Renal pelvis (tissue), 4 donors: ENCODE data around the gene SKOR2. TPM values are rescaled to one million over a fixed set of nuclear protein-coding genes. Genes with fewer than 3 reads are reported as not detected.

Source experiments
- DNase-seq: peaks from one replicate; pipeline ENCODE4 v3.0.0-alpha.2; 2013
- polyA plus RNA-seq, 3 donors: library from polyadenylated mRNA; unstranded; fragments of 120-200 nt; gene quantifications; one replicate each; pipeline ENCODE4 v1.2.1, GENCODE V29; 2013; ENCODE audit not compliant: insufficient read length in 3 of 3

SKOR2 gene
- polyA plus RNA-seq, 3 donors = 0.03 TPM; not detected in 2

DNA sequence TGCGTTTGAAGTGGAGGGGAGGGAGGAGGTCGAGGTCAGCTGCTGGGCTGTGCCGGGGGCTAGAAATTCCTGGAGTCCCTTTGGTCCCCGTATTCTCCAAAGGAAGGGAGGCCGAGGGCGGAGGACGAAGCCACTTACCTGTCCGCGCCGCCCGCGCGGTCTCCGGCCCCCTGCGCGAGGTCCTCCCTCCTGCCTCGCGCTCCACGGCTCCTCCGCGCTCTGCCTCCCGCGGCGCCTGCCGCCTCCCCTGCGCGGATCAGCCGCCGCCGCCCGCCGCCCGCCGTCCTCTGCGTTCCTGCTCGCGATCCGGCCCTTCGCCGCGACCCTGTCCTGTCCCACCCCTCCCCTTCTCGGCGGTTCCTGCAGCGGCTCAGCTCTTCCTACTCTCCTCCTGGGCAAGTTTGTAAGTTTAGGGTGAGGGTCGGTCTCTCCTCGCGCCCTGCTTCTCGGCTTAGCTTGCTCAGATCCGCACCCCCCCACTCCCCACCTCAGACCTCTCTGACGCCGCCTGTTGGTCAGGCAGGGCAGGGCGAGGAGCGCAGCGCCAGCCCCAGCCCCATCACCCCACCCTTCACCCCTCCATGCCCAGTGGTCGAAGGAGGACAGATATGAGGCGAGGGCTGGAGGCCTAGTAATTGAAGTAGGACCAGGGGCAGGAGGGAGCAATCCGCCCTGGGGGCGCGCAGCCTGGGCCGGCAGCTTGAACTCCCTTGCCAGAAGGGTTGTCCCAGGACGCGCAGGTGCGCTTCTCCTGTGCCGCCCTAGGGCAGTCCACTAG, 9.7 kb upstream of the SKOR2 start:
- no peak for DNase-seq

DNA sequence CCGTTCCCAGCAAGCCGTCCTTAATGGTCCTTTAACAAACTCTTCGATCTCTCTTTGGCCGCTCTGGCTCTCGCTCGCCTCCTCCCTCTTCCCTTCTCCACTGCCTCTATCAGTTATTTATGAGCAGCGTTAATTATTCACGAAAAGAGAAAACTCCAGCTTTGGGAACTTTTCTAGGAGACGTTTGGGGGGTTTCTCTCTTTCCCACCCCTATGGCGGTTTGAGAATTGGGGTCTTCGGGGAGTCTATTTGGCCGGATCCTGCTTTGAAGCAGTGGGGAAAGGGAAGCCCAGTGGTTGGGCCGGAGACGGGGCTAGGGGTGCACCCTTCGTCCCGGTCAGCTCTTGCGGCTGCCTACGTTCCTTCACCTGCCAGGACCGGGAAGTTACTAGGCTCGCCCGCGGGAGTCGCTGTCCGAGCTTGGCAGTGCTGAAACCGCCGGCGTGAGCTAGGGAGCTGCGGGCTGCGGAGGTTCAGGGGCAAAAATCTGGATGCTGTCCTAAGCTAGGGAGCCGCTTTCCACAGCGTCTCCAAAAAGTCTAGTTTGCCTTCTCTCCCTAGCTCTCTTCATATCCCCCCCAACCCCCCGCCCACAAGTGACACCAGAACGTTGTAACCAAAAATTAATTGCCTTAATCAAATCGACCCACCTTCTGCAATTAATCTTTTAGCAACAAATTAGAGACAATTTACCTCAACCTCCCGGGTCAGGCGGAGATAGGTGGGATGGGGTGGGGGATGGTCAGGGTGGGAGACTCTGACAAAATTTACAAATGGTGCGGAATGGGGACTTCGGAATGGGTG, 8.9 kb upstream of the SKOR2 start:
- peak; percentile 66 for DNase-seq

DNA sequence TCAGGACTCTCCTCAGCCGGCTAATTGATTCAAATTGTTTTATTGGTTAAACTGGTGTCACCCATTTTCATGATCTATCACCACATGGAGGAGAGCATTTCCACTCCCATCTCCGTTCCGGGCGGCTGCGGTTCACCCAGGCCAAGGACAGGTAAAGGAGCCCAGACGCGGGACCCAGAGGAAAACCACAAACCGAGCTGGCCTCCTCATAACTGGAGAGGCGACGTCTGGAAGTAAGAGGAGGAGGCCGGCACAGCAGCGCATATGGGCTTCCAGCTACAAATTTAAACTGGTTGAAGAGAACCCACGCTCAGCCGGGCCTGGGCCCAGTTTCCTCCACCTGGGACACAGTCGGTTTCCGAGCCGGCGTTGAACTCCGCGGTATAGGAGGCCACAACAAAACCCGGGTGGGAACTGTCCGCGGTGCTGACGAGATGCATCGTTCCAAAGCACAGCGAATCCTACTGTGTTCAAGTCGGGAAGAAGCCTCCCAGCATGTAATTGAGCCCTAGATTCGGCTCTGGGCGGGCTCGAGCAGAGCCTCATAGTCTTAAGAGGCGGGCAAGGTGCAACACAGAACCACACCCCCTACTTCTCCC, 3.0 kb upstream of the SKOR2 start:
- DNase-seq = peak; percentile 82

DNA sequence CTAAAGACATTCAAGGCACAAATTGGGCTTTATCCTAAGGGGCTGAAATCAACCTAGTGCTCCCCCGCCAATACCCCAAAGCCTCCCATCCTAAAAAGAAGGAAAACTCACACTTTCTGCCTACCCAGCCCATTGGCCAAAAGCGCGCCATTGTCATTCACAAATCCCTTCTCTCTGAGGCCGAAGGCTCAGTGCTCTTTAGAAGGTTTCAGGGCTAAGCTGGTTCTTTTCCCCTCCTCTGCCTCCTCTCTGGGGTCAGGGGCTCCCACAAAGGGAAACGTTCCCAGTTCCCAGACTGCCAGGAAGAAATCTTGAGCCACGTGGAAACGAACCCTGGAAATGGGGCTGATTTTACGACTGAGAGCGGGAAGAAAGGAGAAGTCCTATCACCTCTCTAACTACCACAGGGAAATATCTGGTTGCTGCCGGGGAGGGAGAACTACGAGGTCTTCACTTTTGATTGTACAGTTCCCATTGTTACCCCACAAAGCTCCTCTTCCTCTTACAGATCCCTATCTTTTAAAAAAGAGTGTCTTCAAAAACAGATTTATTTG, 1.7 kb upstream of the SKOR2 start:
- DNase-seq = no peak

DNA sequence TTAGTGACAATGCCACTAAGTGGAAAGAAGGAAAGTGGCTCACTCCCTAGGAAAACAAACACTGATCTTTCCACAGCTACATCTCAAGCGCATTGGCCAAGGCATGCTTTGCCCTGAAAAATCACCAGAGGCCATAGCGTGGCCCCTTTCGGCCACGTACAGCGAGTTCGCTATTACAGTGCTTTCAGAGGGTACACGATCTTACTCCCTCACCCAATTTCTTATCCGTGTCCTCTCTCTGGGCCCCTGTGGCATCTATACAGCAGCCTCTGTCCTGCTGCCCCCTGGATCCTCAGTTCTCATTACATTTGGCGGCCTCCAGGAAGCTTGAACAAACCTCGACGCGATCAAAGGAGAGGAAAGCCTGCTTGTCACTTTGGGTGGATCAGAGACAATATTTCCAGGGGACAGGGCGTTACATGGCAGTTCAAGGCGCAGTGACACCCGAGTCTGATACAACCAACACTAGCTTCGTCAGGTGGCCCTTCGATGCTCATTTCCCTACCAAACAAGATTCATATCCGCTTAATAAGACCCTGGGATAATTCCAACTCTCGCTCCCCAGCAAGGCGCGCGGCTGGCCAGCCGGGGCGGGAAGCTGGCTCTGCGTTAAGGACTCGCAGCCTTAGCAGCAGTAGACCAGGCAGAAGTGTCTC, 941 bp downstream of the SKOR2 start:
- DNase-seq = no peak

DNA sequence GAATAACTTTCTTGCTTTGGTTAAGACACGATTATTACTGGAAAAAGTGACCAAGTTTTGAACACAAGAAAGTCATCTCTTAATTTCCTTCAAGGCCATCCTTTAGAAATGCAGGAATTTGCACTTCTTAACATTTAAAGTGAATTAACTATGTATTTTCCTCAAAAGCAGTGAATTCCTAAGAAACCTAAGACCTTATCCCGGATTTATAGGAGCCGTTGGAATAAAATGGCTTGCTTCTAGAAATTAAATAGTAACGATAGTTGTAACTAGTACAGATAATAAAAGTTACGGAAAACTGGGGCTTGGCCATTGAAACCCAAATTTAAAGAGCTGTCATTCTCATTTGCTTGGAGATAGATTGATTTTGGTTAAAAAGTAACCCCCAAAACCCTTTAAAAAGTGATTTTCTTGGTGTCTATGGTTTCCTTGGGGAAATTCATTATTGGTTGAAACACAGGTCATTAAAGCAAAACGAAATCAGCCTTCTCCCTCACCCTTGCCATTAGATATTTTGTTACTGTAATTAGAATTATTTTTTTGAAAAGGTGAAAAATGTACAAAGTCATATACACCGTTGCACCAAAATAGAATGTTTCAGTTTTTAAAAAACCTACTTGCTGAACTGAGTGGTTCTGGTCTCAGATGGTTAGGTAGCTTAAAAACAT, 2.0 kb downstream of the SKOR2 start:
- DNase-seq = no peak

DNA sequence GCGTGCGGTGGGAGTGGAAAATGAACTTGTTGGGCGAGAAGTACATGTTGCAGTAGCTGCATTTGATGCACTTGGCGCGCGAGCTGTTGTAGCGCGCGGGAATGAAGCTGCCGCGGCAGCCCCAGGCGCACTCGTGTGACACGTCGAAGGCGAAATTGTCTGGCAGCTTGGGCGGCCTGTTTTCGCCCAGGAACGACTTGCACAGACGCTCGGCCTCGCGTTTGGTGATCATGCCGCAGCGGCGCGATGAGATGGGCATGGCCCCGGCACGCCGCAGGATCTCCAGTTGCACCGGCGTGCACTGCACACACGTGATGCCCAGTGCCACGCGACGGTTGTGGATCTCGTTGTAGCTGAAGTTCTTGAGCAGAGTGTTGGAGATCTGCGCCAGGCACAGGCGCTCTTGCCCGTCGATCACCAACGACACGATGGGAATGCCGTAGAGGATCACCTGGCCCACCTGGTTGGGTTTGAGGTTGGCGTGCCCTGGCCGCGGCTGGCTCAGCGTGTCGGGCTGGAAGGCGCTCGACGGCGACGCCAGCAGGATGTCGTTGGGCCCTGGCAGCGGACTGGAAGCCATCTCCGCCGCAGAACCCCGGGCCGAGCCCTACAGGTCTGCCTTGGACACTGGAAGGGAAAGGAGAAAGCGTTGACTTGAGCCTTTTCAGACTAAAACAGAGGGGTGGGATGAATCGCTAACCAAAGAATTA, 2.7 kb downstream of the SKOR2 start:
- no peak for DNase-seq

DNA sequence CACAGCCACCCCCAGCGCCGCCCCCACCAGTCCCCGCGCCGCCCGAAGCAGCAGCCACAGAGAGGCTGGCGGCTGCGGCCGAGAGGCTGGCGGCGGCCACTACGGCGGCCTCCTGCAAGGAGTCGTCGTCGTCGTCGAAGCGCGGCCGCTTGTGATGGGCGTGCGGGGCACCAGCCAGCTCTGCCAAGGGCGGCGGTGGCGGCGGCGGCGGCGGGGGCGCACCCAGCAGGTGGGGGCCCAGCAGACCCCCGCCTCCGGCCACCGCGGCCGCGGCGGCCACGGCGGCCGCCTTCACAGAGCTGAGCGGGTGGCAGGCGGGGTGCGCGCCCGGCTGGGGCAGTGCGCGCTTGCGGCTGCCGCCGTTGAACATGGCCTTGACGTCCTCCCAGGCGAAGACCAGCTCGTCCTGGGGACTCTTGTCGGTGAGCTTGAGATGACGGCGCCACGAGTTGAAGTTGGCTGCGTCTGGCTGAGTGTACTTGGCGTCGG, 3.3 kb downstream of the SKOR2 start:
- no peak for DNase-seq

DNA sequence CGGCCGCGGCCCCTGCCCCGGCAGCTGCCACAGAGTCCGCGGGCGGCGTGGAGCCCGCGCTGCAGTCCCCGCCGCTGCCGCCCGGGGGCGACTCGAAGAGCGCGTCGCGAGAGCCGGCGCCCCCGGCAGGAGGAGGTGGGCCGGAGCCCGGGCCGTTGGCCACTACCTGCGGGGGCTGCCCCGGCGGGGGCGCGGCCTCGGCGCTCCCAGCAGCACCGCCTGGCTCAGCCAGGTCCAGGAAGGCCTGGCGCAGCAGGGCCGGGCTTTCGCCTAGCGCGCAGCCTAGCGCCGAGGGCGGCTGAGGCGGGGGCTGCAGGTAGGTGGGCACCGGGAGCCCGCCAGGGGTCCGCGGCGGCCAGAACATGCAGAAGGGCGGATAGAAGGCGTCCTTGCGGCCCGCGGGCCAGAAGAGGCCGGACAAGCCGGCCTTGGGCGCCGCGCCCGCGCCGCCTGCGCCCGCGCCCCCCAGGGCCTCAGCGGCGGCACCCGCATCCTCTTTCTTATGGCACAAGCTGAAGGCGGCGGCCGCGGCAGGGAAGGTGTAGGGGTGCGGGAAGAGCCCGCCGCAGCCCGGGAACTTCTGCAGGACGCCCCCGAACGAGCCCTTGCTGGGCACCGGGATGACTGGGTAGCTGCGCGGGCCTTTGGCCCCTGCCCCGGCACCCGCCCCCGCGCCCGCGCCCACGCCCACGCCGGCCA, 3.9 kb downstream of the SKOR2 start:
- no peak for DNase-seq

DNA sequence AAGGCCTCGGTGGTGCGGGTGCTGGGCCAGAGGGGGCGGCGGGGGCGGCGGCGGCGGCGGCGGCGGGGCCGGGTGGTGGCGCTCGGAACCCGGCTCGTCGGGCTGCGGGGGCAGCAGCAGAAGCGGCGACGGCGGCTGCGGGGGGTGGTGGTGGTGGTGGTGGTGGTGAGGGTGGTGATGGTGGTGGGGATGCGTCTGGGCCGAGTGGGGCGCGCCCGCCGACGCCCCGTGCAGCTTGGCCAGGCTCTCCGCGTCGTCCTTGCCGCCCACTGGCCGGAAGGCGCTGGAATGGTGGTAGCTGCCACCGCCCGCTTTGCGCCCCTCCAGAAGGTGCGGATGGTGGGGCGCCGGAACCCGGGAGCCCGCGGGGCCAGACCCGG, 4.4 kb downstream of the SKOR2 start:
- DNase-seq = no peak

DNA sequence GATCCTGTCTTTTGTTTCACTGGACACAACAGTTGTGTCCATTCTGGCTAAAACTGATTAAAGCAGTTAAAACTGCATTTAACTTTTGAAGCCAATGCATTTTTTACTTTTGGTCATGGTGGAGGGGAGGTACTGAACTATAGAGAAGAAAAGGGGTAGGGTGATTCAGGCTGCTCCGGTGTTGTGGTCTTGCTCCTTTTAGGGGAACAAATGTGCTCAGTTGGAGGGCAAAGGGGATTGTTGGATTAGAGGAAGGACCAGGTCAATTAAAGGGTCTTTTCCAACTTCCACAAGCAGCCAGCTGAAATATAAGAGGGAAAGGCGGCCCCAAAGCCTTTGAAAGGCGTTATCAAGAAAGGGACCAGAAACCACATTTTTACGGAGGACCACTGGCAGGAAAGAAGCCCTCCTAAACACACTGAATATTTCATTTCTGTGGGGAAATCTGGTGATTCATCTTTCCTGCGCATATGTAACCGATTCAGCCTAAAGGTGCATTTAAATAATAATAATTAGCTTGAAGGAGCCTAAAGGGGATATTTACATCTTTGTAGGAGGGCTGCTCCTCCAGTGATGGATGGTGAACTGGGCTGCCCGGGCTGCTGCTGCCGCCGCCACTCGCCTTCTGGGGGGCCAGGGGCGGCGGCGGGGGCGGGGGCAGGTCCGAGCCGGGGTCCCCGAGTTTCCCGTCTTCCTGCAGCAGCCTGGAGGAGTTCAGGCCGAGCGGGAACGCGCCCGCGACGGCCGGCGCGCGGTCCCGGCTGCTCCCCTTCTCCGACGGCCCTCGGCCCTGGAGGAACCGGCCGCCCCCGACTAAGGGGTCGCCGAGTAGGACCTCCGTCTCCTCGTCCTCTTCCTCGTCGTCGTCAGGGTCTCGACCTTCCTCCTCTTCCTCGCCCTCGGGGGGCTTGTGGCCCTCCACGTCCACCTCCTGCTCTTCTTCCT, 5.2 kb downstream of the SKOR2 start:
- no peak for DNase-seq

DNA sequence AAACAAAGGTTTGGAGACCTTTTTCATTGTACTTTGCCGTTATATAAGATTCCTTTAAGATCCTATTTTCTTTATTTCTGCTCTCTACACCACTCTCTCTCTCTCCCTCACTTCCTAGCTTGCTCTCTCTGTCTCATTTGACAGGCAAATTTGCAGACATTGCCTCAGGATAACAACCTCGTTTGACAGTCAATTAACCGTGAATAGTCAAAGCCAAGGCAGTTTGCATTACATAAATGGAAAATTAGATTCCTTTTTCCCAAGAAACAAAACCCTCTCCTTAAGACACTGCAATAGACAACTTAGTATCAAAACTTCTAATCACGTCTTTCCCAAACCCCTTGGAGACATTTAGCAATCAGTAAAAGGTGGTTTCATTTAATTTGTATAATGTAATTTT, 7.4 kb downstream of the SKOR2 start:
- no peak for DNase-seq

DNA sequence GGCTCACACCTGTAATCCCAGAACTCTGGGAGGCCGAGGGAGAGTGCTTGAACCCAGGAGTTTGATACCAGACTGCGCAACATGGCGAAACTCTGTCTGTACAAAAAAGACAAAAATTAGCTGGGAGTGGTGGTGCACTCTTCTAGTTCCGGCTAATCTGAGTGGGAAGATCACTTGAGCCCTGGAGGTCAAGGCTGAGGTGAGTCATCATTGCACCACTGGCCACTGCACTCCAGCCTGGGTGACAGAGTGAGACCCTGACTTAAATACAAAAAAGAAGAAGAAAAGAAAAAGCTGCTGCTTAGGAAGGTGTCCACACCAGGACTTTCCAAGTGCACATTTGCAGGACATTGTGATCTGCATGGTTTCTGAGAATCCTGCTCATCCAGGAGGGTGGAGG, 16.4 kb downstream of the SKOR2 start:
- DNase-seq = no peak

DNA sequence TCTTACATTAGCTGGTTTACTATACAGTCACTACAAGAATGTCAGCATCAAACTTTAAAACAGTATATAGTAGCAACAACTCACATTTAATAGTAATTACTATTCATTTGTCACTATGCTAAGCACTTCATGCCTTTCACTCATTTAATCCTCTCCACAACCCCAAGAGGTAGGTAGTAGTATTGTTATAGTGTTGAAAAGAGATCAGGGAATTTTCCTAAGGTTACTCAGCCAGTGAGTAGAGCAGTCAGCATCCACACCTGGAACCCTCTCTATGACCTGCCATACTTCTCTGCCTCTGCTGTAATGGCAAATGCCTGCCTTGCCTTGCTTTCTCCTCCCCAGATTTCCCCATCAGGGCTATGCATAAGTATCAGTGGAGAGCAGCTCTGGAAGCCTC, 24.8 kb downstream of the SKOR2 start:
- no peak for DNase-seq

DNA sequence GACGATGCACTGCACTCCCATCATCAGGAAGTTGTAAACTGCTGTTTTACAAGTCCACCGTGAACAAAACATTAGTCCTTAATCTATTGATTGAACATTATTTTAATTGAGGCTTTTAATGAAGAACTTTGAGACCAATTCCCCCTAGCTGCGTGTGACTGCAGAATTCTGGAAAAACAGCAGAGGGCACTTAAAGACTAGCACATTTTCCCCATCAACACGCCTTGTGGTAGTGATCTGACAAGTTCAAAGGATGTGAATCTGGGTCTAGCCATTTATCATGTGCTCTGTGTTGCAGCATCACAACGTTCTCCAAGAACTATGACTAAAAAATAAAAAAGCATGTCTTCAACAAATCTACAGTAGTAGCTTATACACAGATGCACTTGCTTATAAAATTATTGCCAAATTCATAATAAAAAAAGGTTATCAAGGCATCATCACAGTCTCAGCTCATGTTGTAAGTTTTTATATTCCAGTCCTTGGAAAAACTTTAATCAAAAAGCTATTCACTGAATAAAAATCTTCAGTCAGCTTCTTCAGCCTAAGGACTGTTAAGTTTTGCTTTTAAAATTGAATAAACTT, 35.8 kb downstream of the SKOR2 start:
- DNase-seq = peak; percentile 37

DNA sequence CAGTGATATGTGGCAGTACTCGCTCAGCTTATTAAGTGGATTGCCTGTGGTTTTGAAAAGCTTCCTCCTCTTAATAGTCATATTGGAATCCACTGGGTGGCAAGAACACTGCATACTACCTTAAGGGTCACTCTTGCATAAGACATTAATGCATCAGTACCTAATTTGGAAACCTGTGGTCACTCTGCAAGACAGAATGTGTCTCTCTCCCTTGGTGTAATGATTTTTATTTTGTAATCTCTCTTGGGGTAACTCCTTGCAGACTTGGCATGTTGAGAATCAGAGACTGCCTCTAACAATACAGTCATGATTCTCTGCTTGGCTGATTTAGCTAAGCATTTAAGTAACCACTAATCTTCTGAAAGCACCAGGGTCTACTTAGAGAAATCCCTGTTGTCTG, 42.3 kb downstream of the SKOR2 start:
- DNase-seq = no peak

DNA sequence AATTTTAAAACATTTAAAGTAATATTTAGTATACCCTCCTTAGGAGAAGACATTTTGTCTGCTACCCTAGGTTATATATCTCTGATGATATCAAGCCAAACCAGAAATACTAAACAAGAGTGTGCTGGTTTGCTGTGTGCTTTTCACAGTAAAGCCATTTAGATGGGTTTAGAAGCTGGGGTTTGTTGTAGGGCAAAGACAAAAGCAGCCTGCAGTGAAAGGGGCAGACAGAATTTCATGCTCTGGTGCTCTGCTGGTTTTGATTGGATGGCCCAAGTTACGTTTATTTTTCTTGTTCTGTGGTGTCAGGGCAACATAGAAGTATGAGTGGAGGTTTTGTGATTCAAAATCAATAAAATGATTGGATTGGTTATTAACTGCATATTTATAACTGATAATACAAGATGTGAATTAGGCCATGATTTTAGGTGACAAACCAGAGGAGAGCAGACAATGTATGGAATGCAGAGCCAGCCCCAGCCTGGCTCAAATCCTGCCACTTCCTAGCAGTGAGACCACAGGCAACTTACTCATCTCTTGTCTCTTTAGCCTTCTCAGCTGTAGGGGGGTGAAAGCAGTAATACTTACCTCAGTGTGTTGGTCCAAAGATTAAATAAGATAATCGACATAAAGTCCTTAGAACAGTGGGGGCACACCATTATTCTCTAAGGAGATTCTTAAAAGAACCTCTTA, 44.4 kb downstream of the SKOR2 start:
- no peak for DNase-seq
